ENCODE results near the gene ANGPTL7. TPM values are rescaled to one million over a fixed set of nuclear protein-coding genes. Genes with fewer than 3 reads are reported as not detected.
A peak's percentile ranks its signal among the peaks of the same experiment; 100 is the strongest.

Gene ANGPTL7, protein sequence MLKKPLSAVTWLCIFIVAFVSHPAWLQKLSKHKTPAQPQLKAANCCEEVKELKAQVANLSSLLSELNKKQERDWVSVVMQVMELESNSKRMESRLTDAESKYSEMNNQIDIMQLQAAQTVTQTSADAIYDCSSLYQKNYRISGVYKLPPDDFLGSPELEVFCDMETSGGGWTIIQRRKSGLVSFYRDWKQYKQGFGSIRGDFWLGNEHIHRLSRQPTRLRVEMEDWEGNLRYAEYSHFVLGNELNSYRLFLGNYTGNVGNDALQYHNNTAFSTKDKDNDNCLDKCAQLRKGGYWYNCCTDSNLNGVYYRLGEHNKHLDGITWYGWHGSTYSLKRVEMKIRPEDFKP
- total RNA-seq, result 2.7 TPM
- polyA plus RNA-seq, result 10.3 TPM

DNA sequence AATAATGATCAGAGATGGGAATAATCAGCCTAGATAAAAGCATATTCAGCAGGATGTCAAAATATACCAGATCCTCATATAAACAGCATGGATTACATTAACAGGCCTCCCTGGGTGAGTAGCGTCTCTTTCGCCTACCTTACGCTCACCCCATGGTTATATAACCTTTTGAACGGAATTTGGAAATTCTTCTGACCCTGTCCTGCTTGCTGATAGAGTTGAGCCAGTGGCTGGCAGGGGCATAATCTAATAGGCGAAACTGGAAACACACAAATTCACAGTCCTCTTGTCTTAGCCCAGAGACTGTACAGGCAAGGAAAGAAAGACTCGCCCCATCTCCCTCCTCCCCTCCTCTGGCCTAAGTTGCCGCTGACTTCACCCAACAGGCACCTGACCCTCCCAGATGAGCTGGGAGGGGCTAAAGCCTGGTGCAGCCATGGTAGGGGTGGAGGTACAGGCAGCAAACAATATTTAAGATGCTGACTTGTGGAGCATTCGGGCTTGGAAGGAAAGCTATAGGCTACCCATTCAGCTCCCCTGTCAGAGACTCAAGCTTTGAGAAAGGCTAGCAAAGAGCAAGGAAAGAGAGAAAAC, at the start of gene ANGPTL7:
ANGPTL7 (plus strand) TSS at position 498 of the 594 bp plus-strand sequence. CDS start 225 bp downstream, outside the sequence.
- DNase-seq (ENCODE audit: extremely low spot score), result no peak
- Histone ChIP-seq H3K27ac (ENCODE audit: low read depth) (no peak within 1 kb of the TSS), H3K36me3 (ENCODE audit: insufficient read depth) (peaks cover 2% of the 10 kb centered on the region), H3K4me1 (ENCODE audit: insufficient read depth) (no peaks in the 10 kb centered on the region), H3K4me3 (ENCODE audit: low read depth, low read length) (no peak within 1 kb of the TSS)
- WGBS, result 73% methylated on average over 8 of the region's 8 CpGs

DNA sequence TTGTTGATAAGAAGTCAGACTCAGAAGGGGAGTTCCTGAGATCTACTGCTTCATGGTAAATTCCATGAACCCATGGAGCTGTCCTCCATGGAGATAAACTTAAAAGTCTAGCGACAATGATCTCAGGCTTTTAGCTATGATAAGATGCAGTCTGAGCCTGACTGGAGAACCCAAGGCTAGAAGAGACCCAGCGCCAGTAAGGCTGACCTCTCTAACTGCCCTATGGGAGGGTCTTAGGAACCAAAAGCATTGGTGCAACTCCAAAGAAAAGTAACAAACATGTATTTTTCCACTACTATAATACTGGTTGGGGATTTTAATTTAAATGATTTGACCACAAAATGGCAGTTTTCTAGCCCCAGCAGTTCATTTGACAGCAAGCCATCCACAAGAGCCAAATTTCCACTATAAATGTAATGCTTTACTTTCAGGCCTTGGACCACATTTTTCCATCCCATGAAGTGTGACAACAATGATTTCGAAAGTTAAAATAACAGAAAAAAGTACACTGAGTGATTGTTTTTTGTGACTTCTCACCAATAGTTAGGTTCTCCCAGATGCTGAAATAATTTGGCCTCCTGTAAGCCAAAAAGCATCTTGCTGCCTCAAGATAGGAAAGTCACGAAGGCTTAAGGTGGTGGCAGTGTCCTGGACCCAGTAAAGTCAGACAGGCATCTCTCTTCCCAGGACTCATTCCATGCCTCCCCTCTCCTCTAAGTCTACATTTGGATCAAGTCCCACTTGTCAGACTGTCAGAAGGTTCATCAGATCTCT, 46.4 kb upstream of the ANGPTL7 start:
- peaks cover 2% of the 10 kb centered on the region for H3K36me3 ChIP-seq (ENCODE audit: insufficient read depth)
- WGBS, result 81% methylated on average over 4 of the region's 4 CpGs
- DNase-seq (ENCODE audit: extremely low spot score), result no peak
- no peaks in the 10 kb centered on the region for H3K4me1 ChIP-seq (ENCODE audit: insufficient read depth)
- no peak overlapping the region for H3K4me3 ChIP-seq (ENCODE audit: low read depth, low read length)
- no peak overlapping the region for H3K27ac ChIP-seq (ENCODE audit: low read depth)

DNA sequence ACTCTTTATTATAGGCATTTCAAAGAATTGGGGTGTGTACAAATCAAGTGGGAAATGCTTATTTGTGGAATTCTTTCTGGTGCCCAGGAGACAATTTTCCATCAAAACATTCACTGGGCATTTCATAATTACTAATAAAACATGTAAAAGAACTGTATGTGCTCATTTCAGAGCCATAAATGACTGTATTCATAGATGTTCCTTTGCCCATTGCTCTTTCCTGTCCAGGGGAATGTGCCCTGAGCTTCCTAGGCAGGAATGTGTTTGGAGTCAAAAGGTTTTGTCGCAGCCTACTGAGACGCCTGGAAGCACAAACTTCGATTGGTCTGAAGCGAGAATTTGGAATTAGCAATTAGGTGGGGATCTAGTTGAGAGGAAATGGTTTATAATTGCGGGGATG, 45.8 kb upstream of the ANGPTL7 start:
- no peak for DNase-seq (ENCODE audit: extremely low spot score)
- Histone ChIP-seq H3K36me3 (ENCODE audit: insufficient read depth) (peaks cover 2% of the 10 kb centered on the region), H3K4me3 (ENCODE audit: low read depth, low read length) (no peak overlapping the region), H3K27ac (ENCODE audit: low read depth) (no peak overlapping the region), H3K4me1 (ENCODE audit: insufficient read depth) (no peaks in the 10 kb centered on the region)
- 96% methylated on average over 5 of the region's 5 CpGs for WGBS

DNA sequence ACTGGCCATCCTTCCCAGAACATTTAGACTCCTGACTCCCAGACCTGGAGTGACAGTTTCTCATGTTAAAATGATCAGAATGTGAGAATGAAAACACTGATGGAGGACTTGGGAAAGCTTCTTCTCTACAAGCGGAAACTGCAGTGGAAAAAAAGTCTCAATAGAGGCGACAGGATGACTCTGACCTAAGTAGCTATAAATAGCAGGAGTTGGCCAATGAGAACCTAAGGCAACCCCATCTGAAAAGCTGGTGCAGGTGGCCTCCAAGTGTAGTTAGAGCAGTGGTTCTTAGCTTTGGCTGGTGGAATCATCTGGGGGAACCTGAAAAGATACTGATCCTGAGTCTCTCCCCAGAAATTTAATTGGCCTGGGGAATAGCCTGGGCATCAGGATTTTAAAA, 45.2 kb upstream of the ANGPTL7 start:
- H3K4me3 ChIP-seq (ENCODE audit: low read depth, low read length), result no peak overlapping the region
- no peak for DNase-seq (ENCODE audit: extremely low spot score)
- WGBS, result 86% methylated on average over 2 of the region's 2 CpGs
- peaks cover 2% of the 10 kb centered on the region for H3K36me3 ChIP-seq (ENCODE audit: insufficient read depth)
- H3K27ac ChIP-seq (ENCODE audit: low read depth), result no peak overlapping the region
- no peaks in the 10 kb centered on the region for H3K4me1 ChIP-seq (ENCODE audit: insufficient read depth)

DNA sequence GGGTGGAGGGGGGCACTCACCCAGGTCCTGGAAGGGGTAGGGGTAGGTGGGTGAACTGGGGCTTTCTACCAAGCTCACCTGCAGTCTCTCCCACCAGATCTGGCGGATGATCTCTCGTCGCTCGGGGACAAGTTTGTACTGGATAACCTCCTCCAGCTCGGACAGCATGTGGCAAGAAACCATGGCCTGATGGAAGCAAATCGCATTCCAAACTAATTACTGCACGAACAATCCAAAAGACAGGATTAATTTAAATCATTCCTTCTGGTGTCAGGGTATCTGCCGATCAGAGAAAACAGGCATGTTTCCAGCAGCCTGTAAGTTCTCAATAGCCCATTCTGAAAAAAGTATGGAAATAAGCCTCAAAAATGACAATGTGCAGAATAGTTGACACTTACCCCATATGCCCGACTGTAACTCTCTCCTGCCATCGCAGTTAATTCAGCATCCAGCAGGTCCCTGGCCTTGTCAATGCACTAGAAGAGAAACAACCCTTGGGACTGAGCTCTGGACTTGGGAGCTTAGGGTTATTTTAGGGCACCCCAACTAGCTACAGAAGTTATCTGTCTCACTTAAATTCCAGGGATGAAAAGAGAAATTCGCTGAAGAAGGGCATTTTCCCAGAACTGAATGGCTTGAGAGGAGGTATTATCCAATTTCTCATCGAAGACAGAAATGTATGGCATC, 44.4 kb upstream of the ANGPTL7 start:
- 85% methylated on average over 12 of the region's 12 CpGs for WGBS
- DNase-seq (ENCODE audit: extremely low spot score), result no peak
- H3K36me3 ChIP-seq (ENCODE audit: insufficient read depth), result peaks cover 2% of the 10 kb centered on the region

DNA sequence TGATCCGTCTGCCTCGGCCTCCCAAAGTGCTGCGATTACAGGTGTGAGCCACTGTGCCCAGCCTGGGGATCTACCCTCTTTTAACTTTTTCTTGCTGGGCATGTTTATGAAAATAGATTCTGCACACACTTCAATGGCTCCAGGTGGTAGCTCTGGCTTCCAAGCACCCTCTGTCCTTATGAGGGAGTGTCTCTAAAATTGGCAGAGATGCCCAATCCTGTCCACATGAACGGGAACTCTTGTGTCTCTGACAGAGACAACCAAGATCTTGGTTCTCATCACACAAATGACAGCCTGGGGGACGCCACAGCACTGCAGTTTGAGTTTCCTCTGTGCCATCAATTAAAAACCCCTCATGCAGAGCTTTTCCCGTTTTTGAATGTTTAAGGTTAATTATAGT, 43.4 kb upstream of the ANGPTL7 start:
- H3K4me1 ChIP-seq (ENCODE audit: insufficient read depth), result no peaks in the 10 kb centered on the region
- H3K4me3 ChIP-seq (ENCODE audit: low read depth, low read length), result no peak overlapping the region
- H3K27ac ChIP-seq (ENCODE audit: low read depth), result no peak overlapping the region
- peaks cover 2% of the 10 kb centered on the region for H3K36me3 ChIP-seq (ENCODE audit: insufficient read depth)
- WGBS, result 96% methylated on average over 6 of the region's 6 CpGs
- DNase-seq (ENCODE audit: extremely low spot score), result no peak

More for the DNA sequence above, 44.4 kb upstream of the ANGPTL7 start:
- H3K4me1 ChIP-seq (ENCODE audit: insufficient read depth), result no peaks in the 10 kb centered on the region
- H3K4me3 ChIP-seq (ENCODE audit: low read depth, low read length), result no peak overlapping the region
- H3K27ac ChIP-seq (ENCODE audit: low read depth), result no peak overlapping the region

DNA sequence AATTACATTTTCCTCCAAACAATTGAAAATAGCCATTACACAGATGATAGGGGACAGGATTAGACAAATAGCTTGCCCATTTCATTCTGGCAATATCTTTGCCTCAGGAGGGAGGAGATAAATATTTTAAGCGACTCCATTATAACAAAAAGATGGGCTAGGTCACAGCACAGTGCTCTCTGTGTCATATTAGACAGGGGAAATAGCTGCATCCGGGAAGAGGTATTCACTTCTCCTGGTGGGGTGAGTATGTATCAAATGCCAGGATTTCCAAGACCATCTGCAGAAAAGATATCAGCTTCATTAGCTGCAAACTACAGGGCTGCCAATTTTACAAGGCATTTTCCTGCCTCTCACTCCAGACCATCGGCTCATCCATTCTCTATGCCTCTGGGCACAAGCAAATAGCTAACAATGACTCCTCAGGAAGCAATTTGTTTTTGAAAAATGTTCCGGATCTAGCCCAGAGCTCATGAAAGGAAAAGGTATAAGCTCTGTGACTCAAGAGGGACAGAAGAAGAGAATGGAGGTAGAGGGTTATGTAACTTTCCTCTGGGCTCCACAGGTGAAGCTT, 41.9 kb upstream of the ANGPTL7 start:
- Histone ChIP-seq H3K27ac (ENCODE audit: low read depth) (no peak overlapping the region), H3K36me3 (ENCODE audit: insufficient read depth) (peaks cover 2% of the 10 kb centered on the region)
- no peak for DNase-seq (ENCODE audit: extremely low spot score)

DNA sequence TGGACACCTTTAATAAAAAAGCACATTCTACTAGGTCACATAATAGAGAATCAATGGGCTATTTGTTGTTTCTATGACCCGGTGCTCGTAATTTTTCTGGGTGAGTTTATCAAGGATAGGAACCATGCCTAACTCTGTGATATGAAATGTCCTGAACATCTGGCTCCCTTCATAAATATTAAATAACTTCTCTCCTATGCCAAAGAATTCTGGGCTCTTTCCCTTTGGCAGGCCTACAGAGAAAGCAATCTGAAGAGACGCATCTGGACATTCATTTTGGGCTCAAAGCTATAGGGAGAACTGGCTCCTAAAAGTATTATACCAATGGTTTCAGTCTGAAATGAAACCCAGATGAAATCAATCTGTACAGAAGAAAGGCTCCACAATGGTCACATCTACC, 38.8 kb upstream of the ANGPTL7 start:
- Histone ChIP-seq H3K4me3 (ENCODE audit: low read depth, low read length) (no peak overlapping the region), H3K36me3 (ENCODE audit: insufficient read depth) (peaks cover 2% of the 10 kb centered on the region), H3K27ac (ENCODE audit: low read depth) (no peak overlapping the region), H3K4me1 (ENCODE audit: insufficient read depth) (no peaks in the 10 kb centered on the region)
- WGBS, result 41% methylated on average over 3 of the region's 3 CpGs
- DNase-seq (ENCODE audit: extremely low spot score), result peak; percentile 84

More for the DNA sequence above, 41.9 kb upstream of the ANGPTL7 start:
- WGBS, result 80% methylated on average over 4 of the region's 4 CpGs
- H3K4me1 ChIP-seq (ENCODE audit: insufficient read depth), result no peaks in the 10 kb centered on the region
- H3K4me3 ChIP-seq (ENCODE audit: low read depth, low read length), result no peak overlapping the region

DNA sequence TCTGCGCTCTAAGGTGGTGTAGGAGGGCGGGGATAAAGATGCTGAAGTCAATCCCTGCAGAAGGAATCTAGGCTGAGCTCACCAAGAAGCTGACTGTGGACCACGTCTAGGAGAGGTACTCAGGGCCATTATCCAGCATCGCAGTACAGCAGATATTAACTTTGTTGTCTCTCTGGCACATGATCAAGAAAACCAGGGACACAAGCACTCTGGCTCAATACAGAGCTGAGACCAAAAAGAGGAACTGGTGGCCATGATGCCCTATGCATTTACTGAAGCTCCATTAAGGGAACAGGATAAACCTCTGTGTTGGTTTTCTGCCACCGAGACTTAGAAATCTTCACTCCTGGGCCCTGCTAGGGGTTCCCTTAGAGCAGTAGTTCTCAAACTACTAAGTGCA, 38.0 kb upstream of the ANGPTL7 start:
- DNase-seq (ENCODE audit: extremely low spot score), result no peak
- Histone ChIP-seq H3K4me3 (ENCODE audit: low read depth, low read length) (no peak overlapping the region), H3K4me1 (ENCODE audit: insufficient read depth) (no peaks in the 10 kb centered on the region), H3K36me3 (ENCODE audit: insufficient read depth) (peaks cover 2% of the 10 kb centered on the region), H3K27ac (ENCODE audit: low read depth) (no peak overlapping the region)
- WGBS, result 66% methylated on average over 5 of the region's 5 CpGs

DNA sequence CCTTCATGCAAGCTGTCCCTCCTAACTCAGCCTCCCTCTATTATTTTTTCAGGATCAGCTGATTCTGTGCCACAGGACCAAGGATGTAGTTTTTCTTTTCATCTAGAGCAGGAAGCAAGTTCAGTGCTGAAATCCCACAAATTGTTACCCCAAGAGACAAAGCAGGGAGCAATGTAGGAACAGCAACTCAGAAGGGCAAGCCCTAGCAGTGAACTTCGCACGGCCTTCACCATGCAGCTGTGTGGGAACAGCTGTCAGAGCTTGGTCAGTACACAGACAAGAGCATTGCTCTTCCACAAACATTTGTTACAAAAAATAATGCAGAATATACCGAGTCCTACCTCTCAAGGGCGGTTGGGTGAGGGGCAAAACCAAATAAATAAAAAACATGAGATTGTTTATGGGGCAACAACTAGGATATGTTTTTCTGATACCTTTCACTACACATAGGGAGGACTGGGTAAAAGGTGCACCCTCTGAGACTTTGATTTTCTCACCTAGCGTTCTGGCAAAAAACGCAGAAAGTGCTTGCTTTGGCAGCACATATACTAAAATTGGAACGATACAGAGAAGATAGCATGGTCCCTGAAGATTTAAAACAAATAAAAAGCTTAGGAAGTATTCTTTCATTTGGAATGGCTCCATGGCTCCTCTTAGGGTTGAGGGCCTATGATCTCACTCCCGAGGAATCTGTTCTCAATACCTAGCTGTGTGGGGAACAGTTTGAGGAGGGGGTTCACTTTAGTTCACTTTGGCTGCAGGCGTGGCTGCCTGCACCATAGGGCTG, 37.1 kb upstream of the ANGPTL7 start:
- H3K27ac ChIP-seq (ENCODE audit: low read depth), result no peak overlapping the region
- no peak for DNase-seq (ENCODE audit: extremely low spot score)
- H3K4me3 ChIP-seq (ENCODE audit: low read depth, low read length), result no peak overlapping the region
- WGBS, result 57% methylated on average over 9 of the region's 9 CpGs
- H3K4me1 ChIP-seq (ENCODE audit: insufficient read depth), result no peaks in the 10 kb centered on the region
- peaks cover 2% of the 10 kb centered on the region for H3K36me3 ChIP-seq (ENCODE audit: insufficient read depth)

DNA sequence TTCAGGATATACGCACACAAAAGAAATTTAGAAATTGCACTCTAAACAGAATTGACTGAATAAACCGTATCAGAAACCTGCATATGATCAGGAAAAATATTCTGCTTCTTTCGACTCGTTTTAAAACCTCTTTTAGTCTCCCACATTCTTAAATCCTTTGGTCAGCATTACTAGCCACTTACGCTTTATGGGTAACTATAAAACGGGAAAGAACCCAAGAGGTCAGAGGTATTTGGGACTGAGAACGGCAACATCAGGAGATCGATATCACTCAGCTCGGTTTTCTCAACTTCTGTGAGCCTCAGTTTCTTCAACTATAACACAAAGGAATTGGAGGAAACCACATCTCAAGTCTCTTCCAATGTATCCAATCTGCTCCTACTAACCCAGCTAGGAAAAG, 36.4 kb upstream of the ANGPTL7 start:
- Histone ChIP-seq H3K27ac (ENCODE audit: low read depth) (no peak overlapping the region), H3K4me1 (ENCODE audit: insufficient read depth) (no peaks in the 10 kb centered on the region), H3K4me3 (ENCODE audit: low read depth, low read length) (no peak overlapping the region), H3K36me3 (ENCODE audit: insufficient read depth) (peaks cover 2% of the 10 kb centered on the region)
- WGBS, result 76% methylated on average over 9 of the region's 9 CpGs
- DNase-seq (ENCODE audit: extremely low spot score), result no peak

DNA sequence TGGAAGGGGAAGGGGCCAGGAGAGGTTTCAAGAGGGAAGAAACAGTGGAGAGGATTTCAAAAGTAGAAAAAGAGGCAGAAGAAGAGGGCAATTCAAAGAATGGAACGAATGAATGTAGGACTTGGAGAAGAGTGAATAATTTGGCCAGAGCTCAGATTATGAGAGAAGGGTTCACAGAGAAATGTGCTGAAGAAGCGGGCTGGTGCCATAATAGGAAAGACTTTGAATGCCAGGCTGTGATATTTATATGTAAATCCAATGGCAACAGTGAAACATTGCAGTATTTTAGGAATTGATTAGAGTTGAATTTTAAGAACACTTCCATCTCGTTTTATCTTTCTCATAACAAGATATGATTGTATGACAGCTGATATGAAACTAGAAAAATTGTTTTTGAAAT, 36.0 kb upstream of the ANGPTL7 start:
- no peak for DNase-seq (ENCODE audit: extremely low spot score)
- no peak overlapping the region for H3K4me3 ChIP-seq (ENCODE audit: low read depth, low read length)
- peaks cover 2% of the 10 kb centered on the region for H3K36me3 ChIP-seq (ENCODE audit: insufficient read depth)
- 63% methylated on average over 3 of the region's 3 CpGs for WGBS
- H3K4me1 ChIP-seq (ENCODE audit: insufficient read depth), result no peaks in the 10 kb centered on the region
- no peak overlapping the region for H3K27ac ChIP-seq (ENCODE audit: low read depth)
